K562 (cell line): ENCODE measurements around the gene RBM19. TPM values are rescaled to one million over a fixed set of nuclear protein-coding genes. Genes with fewer than 3 reads are reported as not detected.
A peak's percentile ranks its signal among the peaks of the same experiment; 100 is the strongest.

Experiments
- ATAC-seq: fragments of 200-7000 bp; cut with Tn5 transposase; 3 replicates; pipeline ENCODE4 v1.9.1; 2020; ENCODE audit warnings: moderate library complexity
- BruUV-seq: library from RNA; stranded (reverse); fragments of 400-500 nt; replicated peaks from 2 replicates; lab custom pipeline; 2021; lab: Mats Ljungman, UMichigan
- CTCF ChIA-PET: fragments of 300-600 bp; formaldehyde crosslinking; extraction: SDS; loops from one replicate; lab custom pipeline; 2021; ENCODE audit warnings: low intra/inter-chr PET ratio; lab: Yijun Ruan, JAX
- POLR2A ChIA-PET: fragments of 300-600, 350-650 bp; sonication (Branson Sonifier 250); formaldehyde crosslinking; extraction: SDS; loops from one replicate; lab custom pipeline; 2021; ENCODE audit warnings: antibody characterized with exemption, inconsistent platforms; lab: Yijun Ruan, JAX
- DNase-seq, 4 experiments: peaks; one replicate each; pipeline versions ENCODE4 v3.0.0 to v3.0.0-alpha.2; 2011 to 2018; ENCODE audit warnings: low spot score in 3 of 4, mixed read lengths in 3 of 4; ENCODE audit errors: extremely low read depth in 1 of 4
- FAIRE-seq: peaks from 2 replicates; lab custom pipeline; 2011; peaks lifted over from hg19 to GRCh38; lab: Jason Lieb, UNC
- H2AFZ ChIP-seq: 2 replicates; pipeline ENCODE4 v1.6.0; 2011; ENCODE audit warnings: low read depth, low read length, control low read depth, inconsistent platforms
- H3K27ac ChIP-seq: fragments of 200-600 bp; 3 replicates; pipeline ENCODE4 v1.8.0; 2011; ENCODE audit warnings: low read depth, mild to moderate bottlenecking, control low read depth, inconsistent platforms, low read length, moderate library complexity, mixed read lengths; ENCODE audit errors: extremely low read depth
- H3K27me3 ChIP-seq, 2 experiments: fragments of 300-600 bp in 1 of 2; 2 replicates in 1 of 2; 3 replicates in 1 of 2; pipeline versions ENCODE4 v1.6.0 to v1.8.0; 2011; ENCODE audit warnings: inconsistent platforms in 2 of 2, low read length in 2 of 2, mild to moderate bottlenecking in 1 of 2, mixed read lengths in 1 of 2, moderate library complexity in 1 of 2; ENCODE audit not compliant: control insufficient read depth in 2 of 2, insufficient read depth in 2 of 2
- H3K36me3 ChIP-seq: fragments of 300-600 bp; 3 replicates; pipeline ENCODE4 v1.8.0; 2011; ENCODE audit warnings: mild to moderate bottlenecking, low read length, inconsistent platforms; ENCODE audit not compliant: control insufficient read depth, insufficient read depth
- H3K4me1 ChIP-seq, 2 experiments: fragments of 200-600 bp in 1 of 2; replicated peaks in 1 of 2; 2 replicates in 1 of 2; 3 replicates in 1 of 2; pipeline versions ENCODE4 v1.5.1 to v1.8.0; 2011; ENCODE audit warnings: inconsistent platforms in 2 of 2, low read length in 2 of 2, mild to moderate bottlenecking in 1 of 2, mixed read lengths in 1 of 2, moderate library complexity in 1 of 2; ENCODE audit not compliant: control insufficient read depth in 2 of 2, insufficient read depth in 2 of 2
- H3K4me2 ChIP-seq: 2 replicates; pipeline ENCODE4 v1.6.1; 2011; ENCODE audit warnings: low read length, control low read depth, inconsistent platforms, mixed read lengths; ENCODE audit not compliant: insufficient read depth
- H3K4me3 ChIP-seq: fragments of 200-600 bp; sonication (generic), shearing (Covaris generic); 2 replicates; pipeline ENCODE4 v1.5.1; 2016; ENCODE audit warnings: control low read depth, inconsistent platforms
- H3K79me2 ChIP-seq: fragments of 200-600 bp; 3 replicates; pipeline ENCODE4 v1.8.0; 2011; ENCODE audit warnings: low read length, inconsistent platforms; ENCODE audit not compliant: control insufficient read depth, insufficient read depth
- H3K9ac ChIP-seq, 2 experiments: 2 replicates each; pipeline versions ENCODE4 v1.6.0 to v1.6.1; 2011; ENCODE audit warnings: low read depth in 2 of 2, low read length in 2 of 2, control low read depth in 1 of 2, inconsistent platforms in 1 of 2, mild to moderate bottlenecking in 1 of 2, mixed read lengths in 1 of 2; ENCODE audit not compliant: insufficient read depth in 1 of 2
- H3K9me1 ChIP-seq: one replicate; pipeline ENCODE4 v1.6.0; 2011; ENCODE audit warnings: inconsistent platforms, mild to moderate bottlenecking, low read length, moderate library complexity; ENCODE audit not compliant: control insufficient read depth, insufficient read depth
- H3K9me3 ChIP-seq: replicated peaks from 2 replicates; pipeline ENCODE4 v1.5.1; 2011; ENCODE audit warnings: low read depth, low read length, inconsistent platforms; ENCODE audit not compliant: control insufficient read depth, insufficient read depth
- H4K20me1 ChIP-seq: replicated peaks from 2 replicates; pipeline ENCODE4 v1.6.1; 2011; ENCODE audit warnings: low read length, inconsistent platforms, mixed read lengths; ENCODE audit not compliant: control insufficient read depth, insufficient read depth
- ARNT ChIP-seq, 2 experiments: fragments of 450-650 bp; IDR thresholded peaks; 2 replicates each; pipeline ENCODE4 v1.6.1; 2016; ENCODE audit warnings: mild to moderate bottlenecking in 1 of 2
- CTCF ChIP-seq, 3 experiments: IDR thresholded peaks in 2 of 3; conservative IDR thresholded peaks in 1 of 3; 2 replicates each; pipeline ENCODE4 v1.5.1; 2011 to 2012; ENCODE audit warnings: low read length in 3 of 3, mild to moderate bottlenecking in 3 of 3, control low read depth in 2 of 3, improper control_type of control experiment in 1 of 3, inconsistent platforms in 1 of 3, low read depth in 1 of 3, mixed read lengths in 1 of 3, moderate library complexity in 1 of 3; ENCODE audit not compliant: insufficient read depth in 2 of 3
- FOXJ2 ChIP-seq: fragments of 200-800 bp; sonication (Bioruptor generic); IDR thresholded peaks from 2 replicates; pipeline ENCODE4 v1.6.1; 2016; ENCODE audit warnings: missing genetic modification characterization, missing compliant biosample characterization
- GTF2F1 ChIP-seq: IDR thresholded peaks from 2 replicates; pipeline ENCODE4 v1.6.1; 2011; ENCODE audit warnings: low read depth, low read length, improper control_type of control experiment
- KDM1A ChIP-seq, 2 experiments: fragments of 450-650 bp; IDR thresholded peaks; 2 replicates each; pipeline ENCODE4 v1.6.1; 2016; ENCODE audit warnings: mild to moderate bottlenecking in 2 of 2
- NFE2 ChIP-seq: IDR thresholded peaks from 2 replicates; pipeline ENCODE4 v1.6.1; 2014; ENCODE audit warnings: antibody characterized with exemption, low read depth
- POLR2A ChIP-seq: fragments of 450-650 bp; conservative IDR thresholded peaks from 2 replicates; pipeline ENCODE4 v1.6.1; 2016
- RBM25 ChIP-seq: fragments of 200-400 bp; formaldehyde crosslinking; IDR thresholded peaks from 2 replicates; pipeline ENCODE4 v1.6.1; 2018; ENCODE audit warnings: low read length, low read depth, moderate library complexity; ENCODE audit not compliant: severe bottlenecking
- ZMIZ1 ChIP-seq, 2 experiments: fragments of 150-350 bp in 1 of 2; IDR thresholded peaks; 2 replicates each; pipeline ENCODE4 v1.6.1; 2012 to 2016; ENCODE audit warnings: low read depth in 2 of 2, low read length in 2 of 2, mild to moderate bottlenecking in 1 of 2, moderate library complexity in 1 of 2
- ZNF224 ChIP-seq: sonication (generic); formaldehyde crosslinking; IDR thresholded peaks from 2 replicates; pipeline ENCODE4 v1.8.0; 2022; ENCODE audit warnings: mild to moderate bottlenecking, missing genetic modification reagents
- ZNF239 ChIP-seq: fragments of 250-450 bp; sonication (Bioruptor Pico); IDR thresholded peaks from 2 replicates; pipeline ENCODE4 v1.4.0; 2020; ENCODE audit warnings: mild to moderate bottlenecking
- ZNF41 ChIP-seq: fragments of 250-450 bp; sonication (Bioruptor Pico); conservative IDR thresholded peaks from 2 replicates; pipeline ENCODE4 v1.4.0; 2020; ENCODE audit warnings: mild to moderate bottlenecking
- WGBS: fragments of 100-300 bp; shearing (Covaris generic); methylation state at CpG from one replicate; pipeline ENCODE4 v1.1.6; 2016; ENCODE audit warnings: low coverage, mixed read lengths; ENCODE audit not compliant: insufficient coverage; ENCODE audit errors: missing lambda C conversion rate; 5-methylcytosine and 5-hydroxymethylcytosine counted together
- in situ Hi-C: fragments of 300-500 bp; cut with MboI; formaldehyde crosslinking; loops from 4 replicates; pipeline ENCODE4 v1.15.0; 2018; ENCODE audit warnings: inconsistent platforms, mixed read lengths
- intact Hi-C: fragments of 100-400 bp; cut with micrococcal nuclease; formaldehyde crosslinking; loops from 2 replicates; pipeline ENCODE4 v1.14.2; 2022
- polyA plus RNA-seq, 8 experiments: library from polyadenylated mRNA; depleted of rRNA in 4 of 8; stranded (reverse) in 5 of 8; unstranded in 3 of 8; fragments of >200 nt; fragmentation: Nextera tagmentation in 2 of 8; fragmentation: Illumina TruSeq in 1 of 8; extraction: Ambion mirVana in 2 of 8; extraction: Trizol in 1 of 8; gene quantifications; 2 replicates each; pipeline versions ENCODE4 v1.2.1 to v1.2.3, GENCODE V29; 2011 to 2014; ENCODE audit warnings: inconsistent platforms in 1 of 8, missing spikeins in 1 of 8
- total RNA-seq, 7 experiments: library from RNA; depleted of rRNA in 6 of 7; stranded (reverse); fragments of >200 nt in 6 of 7; fragmentation: Illumina TruSeq in 2 of 7; extraction: Trizol in 2 of 7; gene quantifications; 2 replicates each; pipeline versions ENCODE4 v1.2.1 to v1.2.3, GENCODE V29; 2011 to 2021; ENCODE audit warnings: low replicate concordance in 1 of 7

Gene RBM19
- total and polyA plus RNA-seq, 9 of the 15 experiments (the other 6 are each of a cell fraction or from before 2014, with no cell fraction given): 16.0 to 58.4 (median 37.9) TPM

GRCh38 chr12:113868365-113868764, 97.8 kb downstream of the RBM19 start:
- POLR2A ChIA-PET: interaction anchor here (0.8 kb wide), 1 partner anchor 32 kb away, joined by 3 read pairs; no protein-coding TSS in a partner anchor
- no TSS peak for BruUV-seq
- no peak overlapping the region for H3K9ac ChIP-seq
- no peak for ATAC-seq
- CTCF ChIA-PET: no interaction called here
- peak; percentile 44 for FAIRE-seq
- 0 out of 2 replicates have a peak, but pooled peaks cover 6% of the 10 kb centered on the region for H4K20me1 ChIP-seq
- H3K36me3 ChIP-seq: peaks cover 14% of the 10 kb centered on the region; the same call in 2 of the 3 replicates
- WGBS: 86% methylated on average over 3 of the region's 3 CpGs
- TF ChIP-seq ZNF224 (CRISPR knock-in tag): no peak
- TF ChIP-seq ZNF239 (CRISPR knock-in tag): peak; percentile 97
- no peak for TF ChIP-seq KDM1A (IDR thresholded peaks at IDR 0.05)
- peak; percentile 26 for TF ChIP-seq RBM25
- TF ChIP-seq ZNF41 (CRISPR knock-in tag): no peak
- TF ChIP-seq NFE2: no peak
- peaks cover 5 to 6% of the 10 kb centered on the region in 2 experiments for H3K4me1 ChIP-seq
- H3K4me2 ChIP-seq: no peak overlapping the region
- H3K27me3 ChIP-seq: no peaks in the 10 kb centered on the region
- H3K9me1 ChIP-seq: no peaks in the 10 kb centered on the region
- no peak for DNase-seq
- H3K79me2 ChIP-seq: no peaks in the 10 kb centered on the region
- in situ Hi-C loops (no loop called here), intact Hi-C loops (no loop called here)
- no peaks in the 10 kb centered on the region for H3K9me3 ChIP-seq
- no peak overlapping the region for H2AFZ ChIP-seq
- H3K27ac ChIP-seq: no peak overlapping the region
- H3K4me3 ChIP-seq: no peak overlapping the region

- in situ Hi-C loops (no loop called here), intact Hi-C loops (no loop called here)
- no peak overlapping the region for H3K27ac ChIP-seq
- no peak overlapping the region for H3K4me3 ChIP-seq
- H3K4me1 ChIP-seq: peaks cover 15 to 17% of the 10 kb centered on the region in 2 experiments
- H3K9me3 ChIP-seq: no peaks in the 10 kb centered on the region
- no peaks in the 10 kb centered on the region for H3K9me1 ChIP-seq
- no TSS peak for BruUV-seq
- no peaks in the 10 kb centered on the region for H3K79me2 ChIP-seq
- 0 out of 2 replicates have a peak, but pooled peaks cover 6% of the 10 kb centered on the region for H4K20me1 ChIP-seq
- CTCF ChIA-PET: no interaction called here
- H3K36me3 ChIP-seq: peaks cover 14% of the 10 kb centered on the region; the same call in 2 of the 3 replicates
- DNase-seq (peak; percentile 32 to 61 (median 46)), ATAC-seq (peak; percentile 77), FAIRE-seq (no peak)
- WGBS: 70% methylated on average over 6 of the region's 6 CpGs
- H2AFZ ChIP-seq: no peak overlapping the region
- no peaks in the 10 kb centered on the region for H3K27me3 ChIP-seq
- H3K4me2 ChIP-seq: no peak overlapping the region
- no peak overlapping the region for H3K9ac ChIP-seq
- POLR2A ChIA-PET: interaction anchor here (0.8 kb wide), 1 partner anchor 442 kb away, joined by 3 read pairs; no protein-coding TSS in a partner anchor
- TF ChIP-seq CTCF (IDR thresholded peaks at IDR 0.05 in 2 of 3, conservative IDR thresholded peaks at IDR 0.05 in 1 of 3; ENCODE audit: insufficient read depth in 2 of 3, low read depth in 1 of 3, low read length in 3 of 3) (peak; percentile 22 to 59 (median 49); a peak in 4 of 6 replicates), RBM25 (peak; percentile 4), POLR2A (no peak), ARNT (IDR thresholded peaks at IDR 0.05) (no peak), ZMIZ1 (IDR thresholded peaks at IDR 0.05; ENCODE audit: low read depth in 2 of 2, low read length in 2 of 2) (no peak), FOXJ2 (no peak), GTF2F1 (no peak)
These were observed 98.9 kb downstream of the RBM19 start for GRCh38 chr12:113867258-113867657.
